GM21528 (cell line): ENCODE data around the gene CHN2.

Source experiments
- ATAC-seq: cut with Tn5 transposase; IDR thresholded peaks from one replicate; pipeline ENCODE4 v1.9.1; 2021; ENCODE audit warnings: mild to moderate bottlenecking, moderate library complexity; ENCODE audit not compliant: unreplicated experiment, low FRiP score

Gene CHN2

DNA sequence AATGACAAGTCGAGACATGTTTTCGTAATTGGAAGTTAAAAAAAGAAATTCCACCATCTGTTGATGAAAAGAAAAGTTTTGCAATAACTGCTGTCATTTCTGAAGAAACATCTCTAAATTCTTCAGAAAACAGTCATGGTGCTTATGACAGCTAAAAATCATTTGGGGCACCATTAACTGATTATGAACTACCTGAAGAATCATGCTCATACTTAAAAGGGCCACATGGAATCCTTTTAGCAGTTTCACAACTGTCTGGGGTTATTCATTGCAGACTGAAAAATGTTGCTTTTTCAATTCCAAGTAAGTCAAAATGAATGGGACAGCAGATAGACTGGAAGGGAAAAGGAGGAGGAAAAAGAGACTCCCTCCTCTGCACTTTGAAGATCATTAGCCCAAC, 134.2 kb downstream of the CHN2 start:
- no peak for ATAC-seq

DNA sequence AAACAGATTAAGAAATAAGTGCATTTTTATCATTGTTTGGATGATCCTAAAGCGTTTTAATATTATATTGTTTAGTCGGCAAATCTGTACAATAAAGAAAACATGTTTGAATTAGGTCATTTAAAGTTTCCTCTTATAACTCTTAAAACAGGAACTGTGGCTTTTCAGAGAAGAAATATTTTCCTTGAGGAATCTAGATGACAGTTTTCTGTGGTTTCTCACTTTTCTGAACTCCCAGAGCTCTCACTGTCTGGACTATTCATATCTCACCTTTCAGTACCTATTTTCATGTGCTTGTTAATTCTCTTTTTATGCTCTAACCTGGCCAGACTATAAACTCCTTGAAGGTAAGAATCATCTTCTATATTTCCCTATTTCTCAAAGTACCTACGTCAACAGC, 135.1 kb downstream of the CHN2 start:
- ATAC-seq, result no peak

DNA sequence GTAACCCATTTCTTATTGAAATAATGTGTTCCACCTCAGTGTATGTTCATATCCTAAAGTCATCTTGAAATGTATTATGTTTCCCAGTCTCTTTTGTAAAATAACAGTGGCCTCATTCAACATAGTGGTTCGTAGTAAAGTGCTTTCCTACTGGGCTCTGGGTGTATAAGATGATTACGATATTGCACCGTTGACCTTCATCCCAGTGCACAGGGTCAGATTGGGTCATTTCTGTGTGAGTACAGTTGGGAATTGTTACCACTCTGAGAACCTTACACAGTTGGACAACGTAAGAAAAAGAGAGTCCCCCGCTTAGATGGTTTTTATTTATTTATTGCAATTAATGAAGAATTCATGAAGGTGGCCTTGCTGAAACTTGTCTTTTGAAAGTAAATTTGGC, 135.6 kb downstream of the CHN2 start:
- no peak for ATAC-seq

DNA sequence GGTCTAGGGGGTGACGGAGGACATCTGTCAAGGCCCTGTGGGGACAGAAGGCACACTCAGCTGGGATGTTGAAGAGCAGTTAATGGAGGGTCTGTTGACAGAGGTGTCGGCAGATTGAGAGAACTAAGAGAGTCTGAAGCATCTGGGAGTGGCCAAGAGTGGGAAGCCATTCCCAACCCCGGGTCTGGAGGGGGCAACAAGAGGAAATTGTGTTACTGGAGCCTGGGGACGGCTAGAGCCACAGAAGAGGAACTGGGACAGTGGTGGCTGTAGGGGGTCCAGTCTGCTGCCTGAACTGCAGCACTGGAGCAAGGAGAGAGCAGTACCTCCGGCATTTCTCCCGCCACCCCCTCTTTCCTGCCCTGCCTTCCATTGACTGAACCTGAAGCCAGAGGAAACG, 136.6 kb downstream of the CHN2 start:
- ATAC-seq, result no peak

DNA sequence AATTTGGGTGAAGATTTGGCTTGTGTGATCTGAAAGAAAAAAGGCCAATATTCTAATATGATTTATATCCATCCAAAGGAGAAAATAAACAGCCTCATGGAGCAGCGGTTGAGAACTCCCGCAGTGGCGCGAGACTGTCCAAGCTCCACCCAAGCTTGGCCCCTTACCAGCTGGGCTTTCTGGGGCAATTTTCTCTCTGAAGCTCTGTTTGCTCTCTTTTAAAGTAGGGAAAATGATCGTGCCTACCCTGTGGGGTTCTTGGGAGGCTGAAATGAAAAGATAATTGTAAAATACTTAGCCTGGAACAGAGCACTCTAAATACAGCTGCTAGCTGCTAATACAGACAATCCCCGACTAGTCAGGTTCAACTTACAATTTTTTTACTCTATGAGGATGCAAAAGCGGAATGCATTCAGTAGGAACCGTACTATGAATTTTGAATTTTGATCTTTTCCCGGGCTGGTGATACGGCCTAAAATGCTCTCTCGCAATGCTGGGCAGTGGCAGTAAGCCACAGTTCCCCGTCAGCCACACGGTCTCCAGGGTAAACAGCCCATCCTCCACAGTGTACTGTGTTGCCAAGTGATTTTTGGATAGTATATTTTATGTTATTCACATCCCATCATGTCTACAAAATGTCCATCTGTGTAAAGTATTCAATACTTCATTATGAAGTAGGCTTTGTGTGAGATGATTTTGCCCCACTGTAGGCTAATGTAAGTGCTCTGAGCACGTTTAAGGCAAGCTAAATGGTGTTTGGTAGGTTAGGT, 137.7 kb downstream of the CHN2 start:
- no peak for ATAC-seq

DNA sequence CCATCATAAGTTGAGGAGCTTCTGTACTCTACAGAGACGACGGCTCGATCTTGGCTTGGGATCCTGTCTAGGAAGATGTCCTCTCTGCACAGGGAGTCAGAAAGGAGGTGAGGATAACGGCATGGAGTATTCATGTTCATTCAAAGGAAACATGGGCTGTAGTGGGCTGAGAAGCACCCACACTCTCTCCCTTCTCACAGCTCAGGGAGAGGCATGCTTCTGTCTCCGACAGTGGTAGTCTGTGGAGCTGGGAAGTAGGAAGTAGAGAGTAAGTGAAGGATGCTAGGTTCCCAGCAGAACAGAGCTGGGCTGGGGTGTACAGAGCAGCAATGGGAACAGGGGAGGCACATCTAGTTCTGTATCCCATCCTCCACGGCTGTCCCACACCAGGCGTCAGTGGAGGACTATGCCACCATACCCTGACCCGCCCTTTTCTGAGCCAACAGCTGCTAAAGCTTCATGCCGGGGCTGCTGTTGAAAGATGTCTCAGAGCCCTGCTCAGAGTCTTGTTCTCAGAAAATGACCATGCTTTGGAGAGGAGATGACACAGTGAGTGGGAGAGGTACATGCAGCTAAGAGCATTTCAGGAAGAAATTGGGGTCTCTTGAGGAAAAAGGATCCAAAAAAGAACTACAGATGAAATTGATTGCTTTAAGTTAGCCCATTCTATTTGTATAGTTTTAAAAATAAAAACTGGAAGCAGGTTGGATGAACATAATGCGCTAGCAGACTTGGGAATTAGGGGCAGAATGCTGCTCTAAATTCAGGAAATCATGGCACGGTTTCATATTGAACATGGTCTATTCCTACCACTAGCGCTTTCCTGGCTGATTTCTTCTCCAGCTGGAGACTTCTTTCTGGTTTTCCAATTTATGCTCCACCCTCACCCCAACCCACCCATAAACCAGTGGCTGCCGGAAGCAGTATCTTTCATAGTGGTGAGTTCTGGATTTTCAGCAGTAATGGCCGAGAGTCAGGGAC, 138.6 kb downstream of the CHN2 start:
- ATAC-seq, result no peak

DNA sequence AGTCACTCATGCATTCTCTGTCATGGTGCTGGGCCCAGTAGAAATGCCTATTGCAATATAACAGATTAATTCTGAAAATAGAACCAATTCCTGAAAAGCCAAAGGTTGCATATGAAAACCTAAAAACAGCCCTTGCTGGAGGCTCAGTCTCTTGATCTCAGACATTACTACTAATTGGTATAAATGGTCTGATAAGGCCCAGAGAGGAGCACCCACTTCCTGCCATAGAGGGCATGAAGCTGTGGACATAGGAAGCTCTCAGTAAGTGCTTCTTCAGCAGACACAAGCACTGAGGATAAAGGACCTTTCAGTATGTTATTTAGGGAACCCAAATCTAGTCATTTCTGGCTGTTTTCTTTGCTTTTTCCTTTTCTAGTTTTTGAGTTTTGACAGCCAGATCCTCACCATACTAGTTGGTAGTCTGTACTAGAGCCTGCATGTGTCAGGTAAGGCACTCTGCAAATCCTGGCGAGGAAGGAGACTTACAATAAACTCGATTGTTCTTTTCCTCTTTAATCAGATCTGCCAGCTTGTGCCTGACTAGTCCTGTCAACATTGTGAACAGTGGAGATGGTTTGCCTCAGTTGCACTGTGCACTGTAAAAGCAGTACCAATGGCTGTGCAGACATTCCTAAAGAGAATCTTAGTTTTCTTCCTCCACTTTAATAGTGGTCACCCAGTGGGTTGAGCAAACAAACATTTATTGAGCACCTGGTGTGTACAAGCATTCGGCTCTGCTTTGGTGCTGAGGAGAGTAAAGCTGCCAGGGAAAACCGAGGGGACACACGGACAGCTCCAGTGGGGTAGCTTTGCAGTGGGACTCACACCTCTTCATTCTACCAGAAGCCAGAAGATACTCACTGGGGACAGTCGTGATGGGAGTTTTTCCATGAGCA, 140.9 kb downstream of the CHN2 start:
- ATAC-seq, result no peak

DNA sequence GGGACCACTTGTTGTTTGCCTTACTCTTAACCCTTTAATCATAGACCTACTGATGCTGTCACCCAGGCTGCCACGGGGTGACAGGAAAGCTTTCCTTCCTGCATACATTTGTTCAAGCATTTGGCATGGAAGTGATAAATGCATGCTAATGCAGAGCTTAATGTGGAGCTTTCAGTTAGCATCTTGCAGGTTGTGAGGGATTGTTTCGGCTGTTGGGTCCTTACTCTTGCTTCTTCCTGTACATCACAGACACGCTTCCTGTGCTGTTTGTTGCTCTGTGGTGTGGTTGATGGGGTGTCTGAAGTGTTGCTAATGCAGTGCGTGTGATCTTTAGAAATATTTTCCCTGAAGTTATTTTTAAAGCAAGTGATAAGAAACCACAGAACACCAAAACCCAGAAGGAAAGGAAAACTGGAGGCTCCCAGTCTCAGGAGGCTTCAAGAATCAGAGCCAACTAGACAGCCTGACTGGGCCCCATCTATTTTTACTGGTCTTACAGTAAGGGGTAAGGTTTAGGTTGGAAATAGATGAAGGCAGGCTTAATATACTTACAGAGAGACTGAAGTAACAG, 143.1 kb downstream of the CHN2 start:
- no peak for ATAC-seq

DNA sequence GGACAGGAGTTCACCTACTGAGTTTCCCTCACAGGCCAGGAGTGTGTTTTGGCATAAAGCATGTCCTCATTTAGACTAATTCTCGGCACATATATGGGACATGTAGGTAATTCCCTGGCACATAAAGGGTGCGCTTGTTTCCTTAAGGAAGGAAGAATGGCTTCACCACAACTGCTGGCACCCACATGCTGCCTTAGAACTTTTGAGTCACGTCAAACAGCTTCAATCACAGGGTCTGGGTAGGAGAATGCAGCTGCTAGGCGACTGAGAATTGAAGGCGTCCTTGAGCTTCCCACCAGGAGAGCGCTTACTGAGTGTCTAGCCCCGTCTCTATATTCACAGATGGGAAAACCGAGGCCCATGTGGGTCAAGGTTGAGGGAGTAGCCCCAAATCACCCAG, 146.1 kb downstream of the CHN2 start:
- ATAC-seq, result no peak

DNA sequence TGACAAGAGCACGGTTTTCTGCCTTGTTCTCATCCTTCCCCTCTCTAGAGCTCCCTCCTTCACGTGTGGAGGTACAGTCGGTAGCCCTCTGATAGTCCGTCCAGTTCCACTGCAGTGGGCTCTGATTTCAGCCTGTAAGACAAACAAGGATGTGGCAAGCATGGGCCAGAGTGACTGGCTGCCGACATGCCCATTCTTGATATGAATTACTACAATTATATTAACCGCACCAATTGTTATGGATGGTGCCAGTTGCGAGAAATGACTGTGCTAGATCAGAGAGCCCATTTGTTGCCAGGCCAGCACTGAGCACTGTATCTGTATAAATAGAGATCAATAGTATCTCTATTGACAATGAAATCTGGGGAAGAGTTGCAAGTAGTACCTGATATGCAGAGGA, 146.6 kb downstream of the CHN2 start:
- no peak for ATAC-seq

DNA sequence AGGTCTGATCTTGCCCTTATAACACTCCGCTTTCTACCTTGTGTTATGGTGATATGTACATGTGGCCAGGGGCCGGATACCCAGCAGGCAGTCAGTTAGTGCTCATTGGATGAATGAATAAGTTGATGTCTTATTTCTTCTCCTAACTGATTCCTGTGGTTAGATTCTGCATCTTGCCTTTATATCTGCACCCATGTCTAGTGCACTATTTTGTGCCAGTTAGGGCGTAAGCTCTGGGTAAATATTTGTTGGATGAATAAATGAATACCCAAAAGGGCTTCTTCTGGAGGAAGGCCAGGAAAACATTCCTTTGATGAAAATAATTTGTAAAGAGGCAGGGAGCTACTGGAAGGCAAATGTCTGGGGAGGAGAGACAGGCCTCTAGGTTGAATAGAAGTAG, 148.2 kb downstream of the CHN2 start:
- ATAC-seq, result no peak

DNA sequence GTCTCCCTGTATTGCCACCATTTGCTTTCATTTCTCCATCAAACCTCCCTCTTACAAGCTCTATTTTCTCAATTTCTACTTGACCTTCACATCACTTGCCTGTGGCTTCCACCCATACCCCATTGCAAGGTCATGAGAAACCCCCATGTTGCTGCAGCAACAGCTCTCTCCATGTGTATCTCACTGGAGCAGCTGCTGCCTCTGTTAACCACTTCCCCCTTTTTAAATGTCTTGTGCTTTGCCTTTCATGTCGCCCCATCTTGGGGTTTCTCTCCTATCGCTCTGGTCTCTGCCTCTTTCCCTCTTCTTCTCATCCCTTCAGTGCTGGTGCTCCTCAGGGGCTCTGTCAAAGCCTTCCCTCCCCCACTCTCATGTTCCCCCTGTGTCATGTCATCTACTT, 148.8 kb downstream of the CHN2 start:
- no peak for ATAC-seq

DNA sequence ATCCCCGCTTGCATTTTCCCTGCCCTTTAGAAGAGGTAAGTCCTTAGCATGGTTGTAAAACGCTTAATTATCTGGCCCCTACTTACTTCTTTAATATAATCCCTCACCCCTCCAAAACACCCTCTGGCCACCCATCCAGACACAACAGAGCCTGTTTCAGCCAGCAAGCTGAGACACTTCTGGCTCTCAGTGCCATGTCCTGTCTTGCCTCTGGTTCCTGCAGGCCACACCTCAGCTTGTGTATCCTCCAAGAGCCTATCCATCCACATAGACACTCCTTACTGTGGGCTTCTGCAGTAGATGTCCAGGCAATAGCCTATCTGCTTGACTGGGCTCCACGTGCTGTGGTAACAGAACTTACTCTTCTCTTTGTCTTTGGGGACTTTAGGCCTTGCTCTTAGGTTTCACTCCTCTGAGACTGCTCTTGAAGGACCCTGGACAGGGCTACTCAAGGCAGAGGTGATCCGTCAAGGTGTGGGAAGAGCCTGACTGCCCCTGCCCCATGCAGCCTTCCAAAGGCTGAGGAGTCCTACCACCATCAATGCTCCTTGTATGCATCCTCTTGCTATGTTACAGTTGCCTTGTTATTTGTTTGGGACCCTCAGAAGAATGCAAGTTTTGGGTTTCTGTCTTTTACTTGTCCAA, 149.9 kb downstream of the CHN2 start:
- ATAC-seq, result no peak

DNA sequence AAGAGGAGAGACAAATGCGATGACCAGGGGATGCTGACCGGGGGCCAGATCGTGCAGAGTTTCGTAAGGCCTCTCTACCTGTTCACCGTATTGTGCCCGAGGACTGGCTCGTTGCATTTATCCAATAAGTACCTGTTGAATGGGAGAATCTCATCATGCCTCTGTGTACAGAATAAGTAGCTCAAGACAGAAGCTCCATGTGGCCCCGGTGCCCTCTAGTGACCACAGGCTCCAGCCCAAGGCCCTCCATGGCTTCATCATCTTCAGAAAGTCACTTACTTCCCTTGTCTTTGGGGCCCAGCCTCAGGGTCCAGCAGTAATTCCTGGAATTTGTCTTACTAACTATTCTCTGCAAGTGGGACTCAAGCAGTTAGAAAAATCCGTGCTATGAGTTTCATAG, 151.0 kb downstream of the CHN2 start:
- ATAC-seq, result no peak

DNA sequence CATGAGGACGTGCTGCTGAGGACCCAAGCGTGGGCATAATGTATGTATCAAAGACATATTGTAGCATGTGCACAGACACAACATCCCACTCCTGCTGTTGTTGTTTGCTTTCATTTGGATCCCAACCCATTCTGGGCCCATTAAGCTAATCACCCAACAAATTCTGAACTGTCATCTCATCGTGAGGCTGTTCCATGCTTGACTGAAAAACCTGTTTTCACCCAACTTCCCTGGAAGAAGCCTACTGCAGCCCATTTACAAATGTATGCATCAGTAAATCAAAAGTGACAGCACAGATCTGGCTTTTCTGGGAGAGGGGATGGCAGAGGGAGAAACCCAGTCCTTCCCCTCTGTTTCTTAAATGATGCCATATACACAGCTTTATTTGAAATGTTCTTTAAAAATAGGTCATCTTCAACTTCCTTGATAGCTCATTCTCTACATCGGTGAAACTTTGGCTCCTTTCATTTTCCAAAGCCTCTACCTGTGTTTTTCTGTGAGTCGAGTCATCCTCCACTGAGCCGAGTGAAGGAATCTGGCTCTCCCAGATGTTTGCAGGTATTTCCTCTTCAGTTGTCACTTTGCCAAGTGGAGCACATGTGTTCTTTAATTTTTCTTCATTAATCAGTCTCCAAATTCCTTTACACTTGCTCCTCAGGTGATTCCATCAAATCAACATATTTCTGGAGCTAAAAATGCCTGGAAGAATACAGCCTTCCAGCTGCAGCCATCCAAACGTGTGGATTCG, 151.8 kb downstream of the CHN2 start:
- no peak for ATAC-seq

DNA sequence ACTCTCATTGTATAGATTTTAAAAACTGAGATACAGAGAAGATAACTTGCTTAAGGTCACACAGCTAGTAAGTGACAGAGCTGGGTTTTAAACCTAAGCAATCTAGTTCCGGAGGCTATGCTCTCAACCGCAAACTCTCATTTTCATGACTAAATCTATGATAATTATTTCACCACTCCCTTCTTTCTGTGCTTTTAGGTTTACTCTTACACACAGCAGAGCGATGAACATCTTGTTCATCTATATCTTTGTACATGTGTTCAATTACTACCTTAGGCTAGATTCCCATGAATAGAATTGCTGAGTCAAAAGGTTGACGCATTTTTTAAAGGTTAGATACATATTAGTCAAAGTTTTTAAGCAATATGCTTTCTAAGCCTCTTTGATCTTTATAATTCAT, 154.8 kb downstream of the CHN2 start:
- no peak for ATAC-seq

DNA sequence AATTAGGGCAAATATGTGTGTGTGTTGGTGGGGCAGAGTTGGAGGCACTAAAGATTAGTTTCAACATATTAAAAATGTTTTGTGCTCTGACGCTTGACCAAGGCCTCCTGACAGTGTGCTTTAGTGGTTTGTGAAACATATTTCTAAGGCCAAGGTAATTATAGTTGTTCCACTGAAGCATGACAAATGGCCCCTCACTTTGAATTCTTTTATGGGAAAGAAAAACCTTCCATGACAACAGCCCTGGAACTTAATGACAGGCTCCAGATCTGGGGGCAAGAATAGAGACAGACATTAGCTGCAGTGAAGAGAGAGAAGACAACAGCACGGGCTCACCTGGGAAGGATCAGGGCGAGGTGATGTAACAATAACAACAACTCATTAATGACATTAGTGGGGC, 155.8 kb downstream of the CHN2 start:
- ATAC-seq, result no peak

DNA sequence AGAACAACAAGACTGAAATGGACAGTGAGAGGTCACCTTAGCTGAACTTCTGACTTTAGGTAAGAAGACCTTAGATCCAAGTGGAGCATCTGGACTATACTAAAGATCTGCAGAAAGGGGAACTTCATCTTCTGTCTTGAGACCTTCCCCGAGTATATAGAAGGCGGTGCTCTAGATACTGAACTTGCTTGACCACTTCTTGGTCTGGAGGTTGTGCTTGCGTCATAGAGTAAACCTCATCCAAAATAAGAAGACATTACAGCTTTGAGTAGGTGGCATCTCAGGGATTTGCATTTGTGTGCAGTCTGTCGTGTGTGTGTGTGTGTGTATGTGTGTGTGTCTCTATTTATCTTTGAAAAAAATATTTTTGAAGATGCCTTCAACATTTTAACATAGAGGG, 157.5 kb downstream of the CHN2 start:
- no peak for ATAC-seq

DNA sequence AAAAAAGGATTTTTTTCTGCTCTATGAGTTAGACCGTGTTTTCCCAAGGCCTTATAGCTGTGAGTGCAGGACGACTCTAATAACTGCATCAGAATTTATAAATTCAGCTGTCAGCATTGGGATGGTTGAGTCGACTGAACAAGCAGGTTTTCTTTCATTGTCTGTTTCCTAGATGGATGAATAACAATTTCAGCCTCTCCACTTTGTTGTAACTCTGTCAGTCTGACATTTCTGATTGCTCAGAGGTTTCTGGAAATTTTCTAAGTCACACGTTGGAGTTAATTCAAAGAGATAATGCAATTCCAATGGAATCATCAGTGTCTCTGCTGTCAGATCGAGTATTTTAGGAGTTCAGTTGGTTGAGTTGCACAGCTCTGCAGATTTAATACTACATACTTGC, 159.2 kb downstream of the CHN2 start:
- ATAC-seq, result no peak
